ENCODE results near the gene COPZ1.

COPZ1 gene

GRCh38 chr12:54379398-54380201 lies 54.7 kb downstream of the COPZ1 start:
- H3K14ac ChIP-seq (ENCODE audit: low read length): no peak overlapping the region
- no peak overlapping the region for H4K12ac ChIP-seq (ENCODE audit: low read depth, low read length)
- no peaks in the 10 kb centered on the region for H3K79me2 ChIP-seq (ENCODE audit: control insufficient read depth, insufficient read depth, low read length, poor library complexity)
- peaks cover 11 to 20% of the 10 kb centered on the region in 2 experiments for H3K4me1 ChIP-seq (ENCODE audit: control insufficient read depth in 1 of 2, insufficient read depth in 2 of 2, low read length in 2 of 2)
- no peak overlapping the region for H3K23ac ChIP-seq (ENCODE audit: low read length)
- H3K4me2 ChIP-seq (ENCODE audit: low read length): peak overlapping the region; percentile 62
- no peaks in the 10 kb centered on the region for H3K27me3 ChIP-seq (ENCODE audit: insufficient read depth, low read length)
- no CpG with 5 or more reads among the region's 19 CpGs for WGBS (ENCODE audit: extremely low coverage, insufficient coverage, insufficient read length)
- H3K9ac ChIP-seq (ENCODE audit: low read length): peak overlapping the region; percentile 12
- peaks cover 31 to 36% of the 10 kb centered on the region in 2 experiments for H3K36me3 ChIP-seq (ENCODE audit: control insufficient read depth in 1 of 2, insufficient read depth in 2 of 2, low read length in 2 of 2)
- peak overlapping the region; percentile 18 for H4K8ac ChIP-seq (ENCODE audit: low read depth, low read length)
- H3K4me3 ChIP-seq (ENCODE audit: low read depth, low read length): no peak overlapping the region
- no peak overlapping the region for H3K27ac ChIP-seq (ENCODE audit: low read depth, low read length)
- peak; percentile 90 to 96 for DNase-seq
- H2BK5ac ChIP-seq (ENCODE audit: low read depth, low read length, poor library complexity): no peak overlapping the region
- H3K9me3 ChIP-seq (ENCODE audit: insufficient read depth, low read depth, low read length): no peaks in the 10 kb centered on the region
- peaks cover 7% of the 10 kb centered on the region for H3K79me1 ChIP-seq (ENCODE audit: low read length)
- peak overlapping the region; percentile 3 for H2BK12ac ChIP-seq (ENCODE audit: low read length)
- no peak overlapping the region for H2AFZ ChIP-seq (ENCODE audit: insufficient read depth, low read length, poor library complexity)
- H3K4ac ChIP-seq (ENCODE audit: low read depth, low read length): no peak overlapping the region
- H4K91ac ChIP-seq (ENCODE audit: low read depth, low read length): peak overlapping the region; percentile 15
- peak overlapping the region; percentile 48 for H3K18ac ChIP-seq (ENCODE audit: low read length)
- H2AK5ac ChIP-seq (ENCODE audit: low read length): no peak overlapping the region
- H2BK120ac ChIP-seq (ENCODE audit: insufficient read depth, low read length, poor library complexity): no peak overlapping the region

DNA sequence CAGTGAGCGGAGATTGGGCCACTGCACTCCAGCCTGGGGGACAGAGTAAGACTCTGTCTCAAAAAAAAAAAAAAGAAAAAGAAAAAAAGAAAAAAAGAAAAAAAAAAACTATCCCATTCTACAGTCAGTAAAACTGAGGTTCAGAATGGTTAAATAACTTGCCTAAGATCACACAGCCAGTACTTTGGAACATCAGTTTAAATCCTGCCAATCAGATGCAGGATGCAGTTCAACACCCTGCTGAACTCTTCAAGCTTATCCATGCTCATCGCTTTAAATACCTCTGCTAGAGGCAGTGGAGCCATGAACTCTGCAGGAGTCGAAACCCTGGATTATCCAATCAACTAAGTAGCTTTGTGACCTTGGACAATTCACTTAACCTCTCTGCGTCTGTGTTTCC lies 56.2 kb downstream of the COPZ1 start:
- no peak overlapping the region for H4K8ac ChIP-seq (ENCODE audit: low read depth, low read length)
- no peak overlapping the region for H2AFZ ChIP-seq (ENCODE audit: insufficient read depth, low read length, poor library complexity)
- peaks cover 18% of the 10 kb centered on the region for H3K79me1 ChIP-seq (ENCODE audit: low read length)
- H3K4me2 ChIP-seq (ENCODE audit: low read length): no peak overlapping the region
- H3K79me2 ChIP-seq (ENCODE audit: control insufficient read depth, insufficient read depth, low read length, poor library complexity): peaks cover 3% of the 10 kb centered on the region
- no peak overlapping the region for H2BK12ac ChIP-seq (ENCODE audit: low read length)
- H3K9ac ChIP-seq (ENCODE audit: low read length): no peak overlapping the region
- H4K91ac ChIP-seq (ENCODE audit: low read depth, low read length): no peak overlapping the region
- no peak overlapping the region for H3K18ac ChIP-seq (ENCODE audit: low read length)
- no peak for DNase-seq
- peaks cover 25 to 34% of the 10 kb centered on the region in 2 experiments for H3K4me1 ChIP-seq (ENCODE audit: control insufficient read depth in 1 of 2, insufficient read depth in 2 of 2, low read length in 2 of 2)
- H3K27me3 ChIP-seq (ENCODE audit: insufficient read depth, low read length): no peaks in the 10 kb centered on the region
- H4K12ac ChIP-seq (ENCODE audit: low read depth, low read length): no peak overlapping the region
- no peak overlapping the region for H2BK120ac ChIP-seq (ENCODE audit: insufficient read depth, low read length, poor library complexity)
- H3K4me3 ChIP-seq (ENCODE audit: low read depth, low read length): no peak overlapping the region
- H3K4ac ChIP-seq (ENCODE audit: low read depth, low read length): no peak overlapping the region
- WGBS (ENCODE audit: extremely low coverage, insufficient coverage, insufficient read length): no CpG with 5 or more reads among the region's 4 CpGs
- no peak overlapping the region for H3K27ac ChIP-seq (ENCODE audit: low read depth, low read length)
- no peak overlapping the region for H3K14ac ChIP-seq (ENCODE audit: low read length)
- H3K36me3 ChIP-seq (ENCODE audit: control insufficient read depth in 1 of 2, insufficient read depth in 2 of 2, low read length in 2 of 2): peaks cover 19 to 22% of the 10 kb centered on the region in 2 experiments
- no peaks in the 10 kb centered on the region for H3K9me3 ChIP-seq (ENCODE audit: insufficient read depth, low read depth, low read length)
- H2BK5ac ChIP-seq (ENCODE audit: low read depth, low read length, poor library complexity): no peak overlapping the region
- no peak overlapping the region for H3K23ac ChIP-seq (ENCODE audit: low read length)
- H2AK5ac ChIP-seq (ENCODE audit: low read length): no peak overlapping the region

- Histone ChIP-seq H3K4me3 (ENCODE audit: low read depth, low read length) (no peak overlapping the region), H4K12ac (ENCODE audit: low read depth, low read length) (no peak overlapping the region), H3K14ac (ENCODE audit: low read length) (peak overlapping the region; percentile 22), H3K23ac (ENCODE audit: low read length) (no peak overlapping the region), H2AFZ (ENCODE audit: insufficient read depth, low read length, poor library complexity) (no peak overlapping the region), H3K27me3 (ENCODE audit: insufficient read depth, low read length) (no peaks in the 10 kb centered on the region), H3K9ac (ENCODE audit: low read length) (no peak overlapping the region), H3K9me3 (ENCODE audit: insufficient read depth, low read depth, low read length) (no peaks in the 10 kb centered on the region), H3K36me3 (ENCODE audit: control insufficient read depth in 1 of 2, insufficient read depth in 2 of 2, low read length in 2 of 2) (peaks cover 4 to 7% of the 10 kb centered on the region in 2 experiments), H3K27ac (ENCODE audit: low read depth, low read length) (no peak overlapping the region), H2BK5ac (ENCODE audit: low read depth, low read length, poor library complexity) (no peak overlapping the region), H3K4me1 (ENCODE audit: control insufficient read depth in 1 of 2, insufficient read depth in 2 of 2, low read length in 2 of 2) (peaks cover 39 to 45% of the 10 kb centered on the region in 2 experiments), H2BK12ac (ENCODE audit: low read length) (no peak overlapping the region), H2AK5ac (ENCODE audit: low read length) (no peak overlapping the region), H3K18ac (ENCODE audit: low read length) (no peak overlapping the region), H4K91ac (ENCODE audit: low read depth, low read length) (no peak overlapping the region), H3K79me2 (ENCODE audit: control insufficient read depth, insufficient read depth, low read length, poor library complexity) (peaks cover 10% of the 10 kb centered on the region), H2BK120ac (ENCODE audit: insufficient read depth, low read length, poor library complexity) (no peak overlapping the region), H3K4ac (ENCODE audit: low read depth, low read length) (no peak overlapping the region), H4K8ac (ENCODE audit: low read depth, low read length) (no peak overlapping the region), H3K4me2 (ENCODE audit: low read length) (no peak overlapping the region), H3K79me1 (ENCODE audit: low read length) (peaks cover 33% of the 10 kb centered on the region)
- DNase-seq: peak; percentile 84 to 85
- no CpG with 5 or more reads among the region's 3 CpGs for WGBS (ENCODE audit: extremely low coverage, insufficient coverage, insufficient read length)
Observed at GRCh38 chr12:54383041-54383609, 58.2 kb downstream of the COPZ1 start.

- no peak within 1 kb of the TSS for H3K23ac ChIP-seq (ENCODE audit: low read length)
- peak within 1 kb of the TSS; percentile 54 for H2BK120ac ChIP-seq (ENCODE audit: insufficient read depth, low read length, poor library complexity)
- H3K9ac ChIP-seq (ENCODE audit: low read length): no peak within 1 kb of the TSS
- DNase-seq: no peak
- peak within 1 kb of the TSS; percentile 43 for H2AFZ ChIP-seq (ENCODE audit: insufficient read depth, low read length, poor library complexity)
- peak within 1 kb of the TSS; percentile 96 for H4K91ac ChIP-seq (ENCODE audit: low read depth, low read length)
- no peaks in the 10 kb centered on the region for H3K9me3 ChIP-seq (ENCODE audit: insufficient read depth, low read depth, low read length)
- no CpG with 5 or more reads among the region's 1 CpG for WGBS (ENCODE audit: extremely low coverage, insufficient coverage, insufficient read length)
- peak within 1 kb of the TSS; percentile 11 for H2BK12ac ChIP-seq (ENCODE audit: low read length)
- H4K8ac ChIP-seq (ENCODE audit: low read depth, low read length): peak within 1 kb of the TSS; percentile 71
- peak within 1 kb of the TSS; percentile 93 for H3K14ac ChIP-seq (ENCODE audit: low read length)
- peaks cover 45% of the 10 kb centered on the region for H3K79me1 ChIP-seq (ENCODE audit: low read length)
- peak within 1 kb of the TSS; percentile 84 for H2BK5ac ChIP-seq (ENCODE audit: low read depth, low read length, poor library complexity)
- peaks cover 50 to 53% of the 10 kb centered on the region in 2 experiments for H3K4me1 ChIP-seq (ENCODE audit: control insufficient read depth in 1 of 2, insufficient read depth in 2 of 2, low read length in 2 of 2)
- H3K4me2 ChIP-seq (ENCODE audit: low read length): peak within 1 kb of the TSS; percentile 27
- H3K18ac ChIP-seq (ENCODE audit: low read length): peak within 1 kb of the TSS; percentile 81
- H3K36me3 ChIP-seq (ENCODE audit: control insufficient read depth in 1 of 2, insufficient read depth in 2 of 2, low read length in 2 of 2): peaks cover 3 to 7% of the 10 kb centered on the region in 2 experiments
- peak within 1 kb of the TSS; percentile 61 for H3K4ac ChIP-seq (ENCODE audit: low read depth, low read length)
- peak within 1 kb of the TSS; percentile 81 for H3K27ac ChIP-seq (ENCODE audit: low read depth, low read length)
- H3K4me3 ChIP-seq (ENCODE audit: low read depth, low read length): no peak within 1 kb of the TSS
- peak within 1 kb of the TSS; percentile 92 for H2AK5ac ChIP-seq (ENCODE audit: low read length)
- H3K27me3 ChIP-seq (ENCODE audit: insufficient read depth, low read length): no peaks in the 10 kb centered on the region
- H4K12ac ChIP-seq (ENCODE audit: low read depth, low read length): peak within 1 kb of the TSS; percentile 65
- peaks cover 10% of the 10 kb centered on the region for H3K79me2 ChIP-seq (ENCODE audit: control insufficient read depth, insufficient read depth, low read length, poor library complexity)
Observed at GRCh38 chr12:54384591-54385041, 59.7 kb downstream of the COPZ1 start, which contains the start of gene ZNF385A. TSS of gene ZNF385A (minus strand) at chr12:54384733. CDS start at chr12:54384514, 219 bp downstream.

Measured in trophoblast cell (in vitro differentiated cells and primary cell).